Left lung (tissue), 10 donors: ENCODE results near the gene DMD. TPM values are rescaled to one million over a fixed set of nuclear protein-coding genes. Genes with fewer than 3 reads are reported as not detected.

Experiments used
- ATAC-seq: fragments of 200-7000 bp; cut with Tn5 transposase; one replicate; pipeline ENCODE4 v1.9.1; 2020; ENCODE audit warnings: moderate library complexity
- DNase-seq, 4 donors: peaks; one replicate each; pipeline ENCODE4 v3.0.0-alpha.2; 2013 to 2020
- H3K27ac ChIP-seq, 2 donors: fragments of 200-600 bp; sonication (generic) in 1 of 2; one replicate each; pipeline versions ENCODE4 v1.5.0 to v1.8.0; 2020 to 2021
- H3K27me3 ChIP-seq, 2 donors: fragments of 200-600 bp; sonication (generic) in 1 of 2; one replicate each; pipeline versions ENCODE4 v1.5.0 to v1.8.0; 2020 to 2021
- H3K36me3 ChIP-seq, 2 donors: fragments of 200-600 bp; sonication (generic) in 1 of 2; one replicate each; pipeline versions ENCODE4 v1.5.0 to v1.8.0; 2020 to 2021
- H3K4me1 ChIP-seq, 2 donors: fragments of 200-600 bp; one replicate each; pipeline ENCODE4 v1.8.0; 2021
- H3K4me3 ChIP-seq, 2 donors: fragments of 200-600 bp; sonication (generic) in 1 of 2; one replicate each; pipeline versions ENCODE4 v1.5.0 to v1.8.0; 2020 to 2021; ENCODE audit warnings: mild to moderate bottlenecking in 1 of 2
- H3K9me3 ChIP-seq, 2 donors: fragments of 200-600 bp; sonication (generic) in 1 of 2; one replicate each; pipeline versions ENCODE4 v1.5.0 to v1.8.0; 2020 to 2021
- CTCF ChIP-seq, 2 donors: fragments of 200-600 bp; sonication (generic) in 1 of 2; IDR thresholded peaks; one replicate each; pipeline versions ENCODE4 v1.5.0 to v1.8.0; 2021; ENCODE audit warnings: antibody characterized with exemption in 2 of 2
- intact Hi-C, 2 donors: fragments of 100-400 bp; cut with DNase I; formaldehyde crosslinking; loops; one replicate each; pipeline versions ENCODE4 v1.11.2 to v1.14.2; 2022
- polyA plus RNA-seq, 6 donors: library from polyadenylated mRNA; unstranded; fragments of 120-200 nt; gene quantifications; one replicate each; pipeline ENCODE4 v1.2.1, GENCODE V29; 2013; ENCODE audit not compliant: insufficient read length in 6 of 6
- total RNA-seq, 2 donors: library from RNA; stranded (reverse); fragmentation: NEBNext Ultra II Directional; extraction: Animal tissue kit (Norgen Biotek cat#: 25700); gene quantifications; one replicate each; pipeline ENCODE4 v1.2.1, GENCODE V29; 2021
- donor health status: DM: no; HTN: yes; CAD: no.
- donor health status: DM: no; HTN: no; CAD: no.

The DMD gene
- total and polyA plus RNA-seq, 8 donors: 16.6 to 68.8 (median 54.0) TPM

GRCh38 chrX:31506928-31507327 is 1704.4 kb downstream of the DMD start:
- no peak for ATAC-seq
- Histone ChIP-seq H3K27me3 (no peaks in the 10 kb centered on the region), H3K4me3 (no peak overlapping the region), H3K4me1 (no peaks in the 10 kb centered on the region), H3K36me3 (no peaks in the 10 kb centered on the region), H3K27ac (no peak overlapping the region), H3K9me3 (no peaks in the 10 kb centered on the region)
- intact Hi-C loops: no loop called here
- no peak for DNase-seq
- TF ChIP-seq CTCF (IDR thresholded peaks at IDR 0.05): no peak

GRCh38 chrX:31506360-31506759 is 1705.0 kb downstream of the DMD start:
- no peaks in the 10 kb centered on the region for H3K4me1 ChIP-seq
- DNase-seq (no peak), ATAC-seq (no peak)
- H3K27ac ChIP-seq: no peak overlapping the region
- no peak for TF ChIP-seq CTCF (IDR thresholded peaks at IDR 0.05)
- no peak overlapping the region for H3K4me3 ChIP-seq
- no peaks in the 10 kb centered on the region for H3K9me3 ChIP-seq
- no peaks in the 10 kb centered on the region for H3K27me3 ChIP-seq
- no peaks in the 10 kb centered on the region for H3K36me3 ChIP-seq
- intact Hi-C loops: no loop called here

GRCh38 chrX:31500921-31501320 is 1710.4 kb downstream of the DMD start:
- H3K27ac ChIP-seq: no peak overlapping the region
- TF ChIP-seq CTCF (IDR thresholded peaks at IDR 0.05): no peak

GRCh38 chrX:31499109-31499508 is 1712.2 kb downstream of the DMD start:
- ATAC-seq: no peak
- H3K27ac ChIP-seq: no peak overlapping the region
- TF ChIP-seq CTCF (IDR thresholded peaks at IDR 0.05): no peak
- no peaks in the 10 kb centered on the region for H3K4me1 ChIP-seq
- intact Hi-C loops: no loop called here
- H3K4me3 ChIP-seq: no peak overlapping the region
- H3K36me3 ChIP-seq: no peaks in the 10 kb centered on the region
- H3K9me3 ChIP-seq: no peaks in the 10 kb centered on the region
- DNase-seq: no peak
- H3K27me3 ChIP-seq: no peaks in the 10 kb centered on the region

More at GRCh38 chrX:31500921-31501320, 1710.4 kb downstream of the DMD start:
- H3K27me3 ChIP-seq: no peaks in the 10 kb centered on the region
- no peak for ATAC-seq
- H3K4me1 ChIP-seq: no peaks in the 10 kb centered on the region
- no peak overlapping the region for H3K4me3 ChIP-seq
- no peaks in the 10 kb centered on the region for H3K36me3 ChIP-seq
- H3K9me3 ChIP-seq: no peaks in the 10 kb centered on the region
- intact Hi-C loops: no loop called here
- no peak for DNase-seq

- Histone ChIP-seq H3K27me3 (no peaks in the 10 kb centered on the region), H3K9me3 (no peaks in the 10 kb centered on the region), H3K27ac (no peak overlapping the region), H3K36me3 (no peaks in the 10 kb centered on the region), H3K4me1 (no peaks in the 10 kb centered on the region), H3K4me3 (no peak overlapping the region)
- no peak for TF ChIP-seq CTCF (IDR thresholded peaks at IDR 0.05)
- no peak for ATAC-seq
- intact Hi-C loops: no loop called here
- DNase-seq: no peak
Measured at GRCh38 chrX:31497086-31497485, 1714.3 kb downstream of the DMD start.
